ENCODE measurements around the gene USP11.
"Not testable (repeated sequence)": the region's sequence is repeated elsewhere in the genome, so short reads cannot be mapped to it uniquely, and the experiment has no call there.

The USP11 gene

GRCh38 chrX:47266643-47267042 lies 33.8 kb downstream of the USP11 start:
- Mint-ChIP-seq H3K4me1 (ENCODE audit: low read depth) (peaks cover 7% of the 10 kb centered on the region), H3K4me3 (no peak overlapping the region), H3K36me3 (ENCODE audit: low read depth) (no peaks in the 10 kb centered on the region), H3K27ac (no peak overlapping the region), H3K9me3 (no peaks in the 10 kb centered on the region), H3K27me3 (ENCODE audit: low read depth) (no peaks in the 10 kb centered on the region)
- no peak for DNase-seq (ENCODE audit: low spot score)

- H3K4me3 Mint-ChIP-seq, result no peak overlapping the region
- H3K9me3 Mint-ChIP-seq, result no peaks in the 10 kb centered on the region
- peaks cover 1% of the 10 kb centered on the region for H3K4me1 Mint-ChIP-seq (ENCODE audit: low read depth)
- H3K27me3 Mint-ChIP-seq (ENCODE audit: low read depth), result no peaks in the 10 kb centered on the region
- H3K27ac Mint-ChIP-seq, result no peak overlapping the region
- no peak for DNase-seq (ENCODE audit: low spot score)
- no peaks in the 10 kb centered on the region for H3K36me3 Mint-ChIP-seq (ENCODE audit: low read depth)
These were observed 39.2 kb downstream of the USP11 start for GRCh38 chrX:47272013-47272408.

DNA sequence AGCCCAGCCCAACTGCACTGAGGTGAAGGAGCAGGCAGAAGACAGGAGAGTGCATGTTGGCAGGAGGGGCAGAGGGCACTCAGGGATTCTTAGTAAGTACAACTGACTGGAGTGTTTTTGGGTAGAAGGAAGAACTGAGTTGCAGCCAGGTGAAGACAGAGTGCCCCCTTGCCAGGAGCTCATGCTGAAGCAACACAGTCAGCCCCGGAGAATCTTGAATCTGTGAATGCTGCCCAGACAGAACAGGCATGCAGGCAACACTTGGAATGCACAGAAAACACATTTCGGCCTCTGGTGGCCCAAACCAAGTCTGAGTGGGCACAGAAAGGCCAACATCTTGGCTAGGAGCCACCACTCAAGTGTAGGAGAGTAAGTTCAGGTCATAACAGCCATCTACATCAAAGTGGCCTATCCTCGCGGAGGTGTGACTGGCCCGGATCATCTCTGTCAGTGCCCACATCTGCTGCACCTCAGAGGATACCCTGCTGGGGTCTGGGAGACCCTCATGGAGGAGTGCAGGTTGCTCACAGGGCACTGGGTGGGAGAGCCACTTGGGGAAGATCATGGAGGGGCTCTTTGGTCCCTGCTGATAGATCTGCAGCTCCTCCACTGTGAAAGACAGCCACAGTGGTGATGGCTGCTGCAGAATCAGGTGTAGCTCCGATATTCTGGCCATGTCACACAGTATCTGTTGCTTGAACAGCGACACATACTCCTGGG lies 40.4 kb downstream of the USP11 start:
- no peak for DNase-seq (ENCODE audit: low spot score)
- Mint-ChIP-seq H3K4me1 (ENCODE audit: low read depth) (no peaks in the 10 kb centered on the region), H3K36me3 (ENCODE audit: low read depth) (no peaks in the 10 kb centered on the region), H3K9me3 (no peaks in the 10 kb centered on the region), H3K27ac (no peak overlapping the region), H3K27me3 (ENCODE audit: low read depth) (no peaks in the 10 kb centered on the region), H3K4me3 (no peak overlapping the region)

DNA sequence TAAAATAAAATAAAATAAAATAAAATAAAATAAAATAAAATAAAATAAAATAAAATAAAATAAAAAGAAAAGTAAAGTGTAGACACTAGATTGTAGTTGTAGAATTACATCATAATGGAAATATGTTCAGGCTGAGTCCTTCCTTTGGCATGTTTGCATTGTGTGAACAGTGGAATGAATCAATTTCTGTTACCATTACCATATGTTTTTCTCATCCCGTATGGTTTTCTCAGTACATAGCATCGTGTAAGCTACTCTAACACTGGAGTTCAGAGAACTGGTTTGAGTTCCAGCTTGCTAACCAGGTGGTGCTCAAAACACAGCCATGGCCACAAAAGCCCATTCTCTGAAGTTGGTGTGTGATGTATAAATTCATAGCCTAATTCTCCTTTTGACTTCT lies 45.9 kb downstream of the USP11 start:
- Mint-ChIP-seq H3K4me3 (no peak overlapping the region), H3K27ac (no peak overlapping the region), H3K4me1 (ENCODE audit: low read depth) (no peaks in the 10 kb centered on the region), H3K27me3 (ENCODE audit: low read depth) (no peaks in the 10 kb centered on the region), H3K36me3 (ENCODE audit: low read depth) (no peaks in the 10 kb centered on the region), H3K9me3 (no peaks in the 10 kb centered on the region)
- DNase-seq (ENCODE audit: low spot score), result no peak

DNA sequence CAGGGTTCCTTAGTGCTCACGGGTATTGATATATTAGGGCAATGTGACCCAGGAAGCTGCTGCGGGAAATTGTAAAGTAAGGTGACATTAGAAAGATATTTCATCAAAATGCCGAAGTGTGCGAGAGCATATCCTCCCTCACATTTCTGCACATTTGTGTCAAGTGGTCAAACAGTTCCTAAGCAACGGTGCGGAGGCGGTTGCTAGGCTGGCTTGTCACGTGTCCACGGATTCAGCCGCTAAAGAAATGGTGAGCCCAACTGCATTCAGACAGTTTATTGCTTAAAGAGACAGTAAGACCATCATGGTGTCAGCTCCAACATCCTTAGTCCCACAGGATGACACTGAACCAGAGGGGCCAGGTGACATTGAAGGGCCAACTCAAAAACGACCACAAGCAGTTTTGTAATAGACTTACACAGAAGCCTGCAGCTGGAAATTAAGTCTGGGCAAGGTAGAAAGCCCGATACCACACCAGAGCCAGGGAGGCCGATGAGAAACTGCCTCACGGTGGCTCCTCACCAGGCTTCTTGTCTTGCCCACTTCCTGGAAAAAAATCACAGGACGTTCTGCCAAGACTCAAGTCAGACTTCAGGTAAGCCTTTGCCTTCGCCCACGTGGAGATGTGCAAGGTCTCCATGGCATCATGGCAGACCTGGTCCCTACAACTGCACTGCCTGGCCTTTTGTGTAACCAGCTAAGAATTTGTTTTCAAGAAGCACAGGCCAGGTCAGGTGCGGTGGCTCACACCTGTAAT lies 50.4 kb downstream of the USP11 start:
- no peaks in the 10 kb centered on the region for H3K36me3 Mint-ChIP-seq (ENCODE audit: low read depth)
- H3K4me3 Mint-ChIP-seq, result no peak overlapping the region
- no peaks in the 10 kb centered on the region for H3K9me3 Mint-ChIP-seq
- DNase-seq (ENCODE audit: low spot score), result no peak
- H3K27me3 Mint-ChIP-seq (ENCODE audit: low read depth), result no peaks in the 10 kb centered on the region
- no peak overlapping the region for H3K27ac Mint-ChIP-seq
- H3K4me1 Mint-ChIP-seq (ENCODE audit: low read depth), result peaks cover 2% of the 10 kb centered on the region

DNA sequence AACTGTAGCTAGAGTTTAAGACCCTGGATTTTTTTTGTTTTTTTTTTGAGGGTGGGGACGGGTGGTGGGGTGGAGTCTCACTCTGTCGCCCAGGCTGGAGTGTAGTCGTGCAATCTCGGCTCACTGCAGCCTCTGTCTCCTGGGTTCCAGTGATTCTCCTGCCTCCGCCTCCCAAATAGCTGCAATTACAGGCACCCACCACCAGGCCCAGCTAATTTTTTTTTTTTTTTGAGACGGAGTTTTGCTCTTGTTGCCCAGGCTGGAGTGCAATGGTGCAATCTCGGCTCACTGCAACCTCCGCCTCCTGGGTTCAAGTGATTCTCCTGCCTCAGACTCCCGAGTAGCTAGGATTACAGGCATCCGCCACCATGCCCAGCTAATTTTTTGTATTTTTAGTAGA lies 51.8 kb downstream of the USP11 start:
- not testable (repeated sequence) for H3K4me3 Mint-ChIP-seq; H3K27me3 Mint-ChIP-seq (ENCODE audit: low read depth)

GRCh38 chrX:47285836-47286320 lies 53.1 kb downstream of the USP11 start:
- no peak for DNase-seq (ENCODE audit: low spot score)
- Mint-ChIP-seq H3K36me3 (ENCODE audit: low read depth) (no peaks in the 10 kb centered on the region), H3K27ac (no peak overlapping the region), H3K4me1 (ENCODE audit: low read depth) (peaks cover 2% of the 10 kb centered on the region), H3K4me3 (no peak overlapping the region), H3K27me3 (ENCODE audit: low read depth) (no peaks in the 10 kb centered on the region), H3K9me3 (no peaks in the 10 kb centered on the region)

More for the DNA sequence above, 51.8 kb downstream of the USP11 start:
- not testable (repeated sequence) for DNase-seq (ENCODE audit: low spot score); H3K9me3 Mint-ChIP-seq; H3K36me3 Mint-ChIP-seq (ENCODE audit: low read depth); H3K27ac Mint-ChIP-seq; H3K4me1 Mint-ChIP-seq (ENCODE audit: low read depth)

GRCh38 chrX:47293106-47293505 lies 60.3 kb downstream of the USP11 start:
- no peaks in the 10 kb centered on the region for H3K27me3 Mint-ChIP-seq (ENCODE audit: low read depth)
- no peak overlapping the region for H3K27ac Mint-ChIP-seq

GRCh38 chrX:47296766-47297365 lies 64.1 kb downstream of the USP11 start:
- H3K36me3 Mint-ChIP-seq (ENCODE audit: low read depth), result no peaks in the 10 kb centered on the region
- no peaks in the 10 kb centered on the region for H3K9me3 Mint-ChIP-seq
- H3K4me3 Mint-ChIP-seq, result no peak overlapping the region
- H3K27me3 Mint-ChIP-seq (ENCODE audit: low read depth), result no peaks in the 10 kb centered on the region
- DNase-seq (ENCODE audit: low spot score), result no peak
- no peaks in the 10 kb centered on the region for H3K4me1 Mint-ChIP-seq (ENCODE audit: low read depth)
- H3K27ac Mint-ChIP-seq, result no peak overlapping the region

More at GRCh38 chrX:47293106-47293505, 60.3 kb downstream of the USP11 start:
- Mint-ChIP-seq H3K4me3 (no peak overlapping the region), H3K9me3 (no peaks in the 10 kb centered on the region), H3K4me1 (ENCODE audit: low read depth) (no peaks in the 10 kb centered on the region), H3K36me3 (ENCODE audit: low read depth) (no peaks in the 10 kb centered on the region)
- DNase-seq (ENCODE audit: low spot score), result no peak

GRCh38 chrX:47297874-47298273 lies 65.1 kb downstream of the USP11 start:
- H3K27ac Mint-ChIP-seq, result no peak overlapping the region
- no peaks in the 10 kb centered on the region for H3K4me1 Mint-ChIP-seq (ENCODE audit: low read depth)
- no peak for DNase-seq (ENCODE audit: low spot score)
- H3K27me3 Mint-ChIP-seq (ENCODE audit: low read depth), result no peaks in the 10 kb centered on the region
- H3K9me3 Mint-ChIP-seq, result no peaks in the 10 kb centered on the region
- no peak overlapping the region for H3K4me3 Mint-ChIP-seq
- H3K36me3 Mint-ChIP-seq (ENCODE audit: low read depth), result no peaks in the 10 kb centered on the region

All from T-helper 2 cell treated with Interferon-gamma antibody and Interleukin-4, amounts not matched to agents 5 μg/mL and 100 μg/mL, for 36 hours (primary cell).